GM10266 (cell line): Measurements from ENCODE around the gene EPHA4.

Experiments used
- DNase-seq: peaks from one replicate; pipeline ENCODE4 v3.0.0; 2012; ENCODE audit errors: extremely low spot score
- TF ChIP-seq, protein P1 (sequence below): IDR thresholded peaks from 2 replicates; pipeline ENCODE4 v1.5.1; 2012; ENCODE audit warnings: mild to moderate bottlenecking, low read depth; ENCODE audit not compliant: control insufficient read depth, insufficient read depth; ENCODE audit errors: missing control alignments

Gene EPHA4

DNA sequence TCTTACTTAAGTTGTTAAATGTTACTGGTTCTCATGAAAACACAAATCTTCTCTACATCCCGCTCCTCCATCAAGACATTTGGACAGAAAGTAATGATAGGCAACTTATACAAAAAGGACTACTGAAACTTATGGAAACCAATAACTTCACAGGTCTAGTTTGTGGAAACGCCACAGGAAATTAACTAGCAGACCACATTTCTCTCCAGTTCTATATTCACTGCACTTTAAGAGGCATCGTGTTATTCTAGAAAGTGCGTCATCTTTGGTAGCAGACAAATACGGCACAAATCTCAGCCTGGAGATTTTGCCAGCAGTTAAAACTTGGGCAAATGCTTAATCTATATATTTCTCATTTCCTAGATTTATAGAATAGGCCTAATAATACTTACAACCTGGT lies 164.3 kb downstream of the EPHA4 start:
- no peak for DNase-seq

DNA sequence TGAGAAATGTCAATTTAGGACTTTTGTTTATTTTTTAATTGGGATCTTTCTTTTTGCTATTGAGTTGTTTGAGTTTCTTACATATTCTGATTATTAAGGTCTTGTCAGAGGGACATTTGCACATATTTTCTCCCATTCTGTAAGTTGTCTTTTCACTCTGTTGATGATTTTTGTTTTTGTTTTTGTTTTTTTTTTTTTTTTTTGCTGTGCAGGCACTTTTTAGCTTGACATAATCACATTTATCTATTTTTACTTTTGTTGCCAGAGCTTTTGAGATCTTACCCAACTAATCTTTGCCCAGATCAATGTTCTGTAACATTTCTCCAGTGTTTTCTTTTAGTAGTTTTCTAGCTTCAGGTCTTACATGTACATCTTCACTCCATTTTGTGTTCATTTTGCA lies 166.6 kb downstream of the EPHA4 start:
- TF ChIP-seq, protein P1, sequence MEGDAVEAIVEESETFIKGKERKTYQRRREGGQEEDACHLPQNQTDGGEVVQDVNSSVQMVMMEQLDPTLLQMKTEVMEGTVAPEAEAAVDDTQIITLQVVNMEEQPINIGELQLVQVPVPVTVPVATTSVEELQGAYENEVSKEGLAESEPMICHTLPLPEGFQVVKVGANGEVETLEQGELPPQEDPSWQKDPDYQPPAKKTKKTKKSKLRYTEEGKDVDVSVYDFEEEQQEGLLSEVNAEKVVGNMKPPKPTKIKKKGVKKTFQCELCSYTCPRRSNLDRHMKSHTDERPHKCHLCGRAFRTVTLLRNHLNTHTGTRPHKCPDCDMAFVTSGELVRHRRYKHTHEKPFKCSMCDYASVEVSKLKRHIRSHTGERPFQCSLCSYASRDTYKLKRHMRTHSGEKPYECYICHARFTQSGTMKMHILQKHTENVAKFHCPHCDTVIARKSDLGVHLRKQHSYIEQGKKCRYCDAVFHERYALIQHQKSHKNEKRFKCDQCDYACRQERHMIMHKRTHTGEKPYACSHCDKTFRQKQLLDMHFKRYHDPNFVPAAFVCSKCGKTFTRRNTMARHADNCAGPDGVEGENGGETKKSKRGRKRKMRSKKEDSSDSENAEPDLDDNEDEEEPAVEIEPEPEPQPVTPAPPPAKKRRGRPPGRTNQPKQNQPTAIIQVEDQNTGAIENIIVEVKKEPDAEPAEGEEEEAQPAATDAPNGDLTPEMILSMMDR, result no peak
- DNase-seq, result no peak

More for the DNA sequence above, 164.3 kb downstream of the EPHA4 start:
- TF ChIP-seq, protein P1, result no peak

DNA sequence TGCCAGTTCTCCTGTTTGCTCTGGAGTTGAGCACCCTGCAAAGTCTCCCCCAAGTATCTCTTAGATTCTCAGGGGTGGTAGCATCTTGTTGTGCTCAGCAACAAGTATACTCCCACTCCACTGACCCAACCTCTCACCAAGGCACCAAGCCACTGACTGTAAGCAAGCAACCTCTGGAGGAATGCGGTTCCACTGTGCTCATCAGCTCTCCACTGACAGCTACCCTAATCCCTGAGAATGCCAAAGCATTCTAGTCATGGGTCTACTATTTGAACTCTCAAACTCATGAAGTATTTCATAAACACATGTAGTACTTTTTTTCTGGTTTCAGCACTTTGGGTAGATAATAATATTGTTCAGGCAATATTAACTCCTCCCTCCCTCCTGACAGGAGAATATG lies 170.0 kb downstream of the EPHA4 start:
- DNase-seq, result no peak
- TF ChIP-seq, protein P1, result no peak

DNA sequence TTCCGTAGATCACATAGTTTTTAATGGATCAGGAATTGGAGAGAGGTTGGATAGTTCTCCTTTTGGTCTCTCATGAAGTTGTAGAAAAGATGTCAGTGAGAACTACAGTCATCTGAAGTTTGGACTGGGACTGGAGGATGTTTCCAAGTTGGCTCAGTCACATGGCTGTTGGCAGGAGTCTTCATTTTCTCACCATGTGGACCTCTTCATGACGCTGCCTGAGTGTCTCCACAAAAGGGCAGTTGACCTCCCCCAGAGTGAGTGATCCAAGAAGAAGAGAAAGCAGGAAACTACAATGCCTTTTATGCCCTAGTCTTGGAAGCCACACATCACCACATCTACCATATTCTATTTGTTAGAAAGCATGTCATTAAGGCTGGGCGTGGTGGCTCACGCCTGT lies 171.7 kb downstream of the EPHA4 start:
- DNase-seq, result no peak
- TF ChIP-seq, protein P1, result no peak

DNA sequence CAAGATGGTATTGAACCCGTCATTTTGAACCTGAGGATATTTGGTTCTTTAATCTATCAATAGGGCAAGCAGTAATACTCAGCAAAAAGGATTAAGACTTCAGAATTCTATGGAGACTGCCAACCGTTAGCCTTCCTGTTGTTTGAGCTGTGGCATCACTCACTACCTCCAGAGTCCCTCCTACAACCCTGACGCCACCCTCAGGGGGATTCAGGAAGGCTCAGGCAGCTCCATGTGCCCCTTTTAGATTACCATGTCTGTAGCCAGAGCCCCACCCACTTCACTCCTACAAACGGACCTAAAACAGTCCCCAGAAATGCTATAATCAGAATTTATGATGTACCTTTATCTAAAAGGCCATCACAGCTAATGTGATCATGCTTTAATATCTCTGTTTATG lies 172.9 kb downstream of the EPHA4 start:
- no peak for DNase-seq
- TF ChIP-seq, protein P1, result no peak

- TF ChIP-seq, protein P1, result no peak
- DNase-seq, result no peak
These were observed 174.9 kb downstream of the EPHA4 start for GRCh38 chr2:221397187-221397586.

- TF ChIP-seq, protein P1, result no peak
- no peak for DNase-seq
These were observed 179.7 kb downstream of the EPHA4 start for GRCh38 chr2:221392228-221392881.
